NB4 (cell line): Measurements from ENCODE around the gene OR2L13.

Experiments
- MYC ChIP-seq: IDR thresholded peaks from 2 replicates; pipeline ENCODE4 v1.6.1; 2011; ENCODE audit warnings: low read depth, low read length
- POLR2A ChIP-seq: IDR thresholded peaks from 2 replicates; pipeline ENCODE4 v1.6.1; 2011; ENCODE audit warnings: mild to moderate bottlenecking; ENCODE audit not compliant: insufficient read length; ENCODE audit errors: extremely low read depth
- TF ChIP-seq, protein P1 (sequence below): IDR thresholded peaks from one replicate; pipeline ENCODE4 v1.5.1; 2012; ENCODE audit warnings: low read depth, low read length
- TF ChIP-seq, protein P2 (sequence below): IDR thresholded peaks from 2 replicates; pipeline ENCODE4 v1.6.1; 2011; ENCODE audit warnings: low read depth, low read length

DNA sequence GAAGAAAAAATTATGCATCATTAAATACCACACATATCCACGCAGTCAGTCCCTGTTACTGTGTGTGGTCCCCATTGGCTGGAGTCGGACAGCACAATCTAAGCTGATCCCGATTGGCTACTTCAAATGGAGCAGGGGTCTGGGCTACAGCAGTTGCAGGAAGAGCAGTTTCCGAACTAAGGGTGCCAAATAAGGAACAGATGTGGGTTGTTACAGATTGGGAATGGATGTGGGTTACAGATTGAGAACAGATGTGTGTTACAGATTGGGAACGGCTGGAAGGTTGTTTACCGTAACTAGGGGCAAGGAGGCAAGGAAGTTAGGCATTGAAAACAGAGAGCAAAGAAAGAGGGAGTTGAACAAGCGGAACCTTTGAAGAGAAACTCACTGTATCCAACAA, 19.9 kb downstream of the OR2L13 start:
- TF ChIP-seq POLR2A (no peak), MYC (no peak)
- TF ChIP-seq, protein P1, sequence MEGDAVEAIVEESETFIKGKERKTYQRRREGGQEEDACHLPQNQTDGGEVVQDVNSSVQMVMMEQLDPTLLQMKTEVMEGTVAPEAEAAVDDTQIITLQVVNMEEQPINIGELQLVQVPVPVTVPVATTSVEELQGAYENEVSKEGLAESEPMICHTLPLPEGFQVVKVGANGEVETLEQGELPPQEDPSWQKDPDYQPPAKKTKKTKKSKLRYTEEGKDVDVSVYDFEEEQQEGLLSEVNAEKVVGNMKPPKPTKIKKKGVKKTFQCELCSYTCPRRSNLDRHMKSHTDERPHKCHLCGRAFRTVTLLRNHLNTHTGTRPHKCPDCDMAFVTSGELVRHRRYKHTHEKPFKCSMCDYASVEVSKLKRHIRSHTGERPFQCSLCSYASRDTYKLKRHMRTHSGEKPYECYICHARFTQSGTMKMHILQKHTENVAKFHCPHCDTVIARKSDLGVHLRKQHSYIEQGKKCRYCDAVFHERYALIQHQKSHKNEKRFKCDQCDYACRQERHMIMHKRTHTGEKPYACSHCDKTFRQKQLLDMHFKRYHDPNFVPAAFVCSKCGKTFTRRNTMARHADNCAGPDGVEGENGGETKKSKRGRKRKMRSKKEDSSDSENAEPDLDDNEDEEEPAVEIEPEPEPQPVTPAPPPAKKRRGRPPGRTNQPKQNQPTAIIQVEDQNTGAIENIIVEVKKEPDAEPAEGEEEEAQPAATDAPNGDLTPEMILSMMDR = no peak
- TF ChIP-seq, protein P2, sequence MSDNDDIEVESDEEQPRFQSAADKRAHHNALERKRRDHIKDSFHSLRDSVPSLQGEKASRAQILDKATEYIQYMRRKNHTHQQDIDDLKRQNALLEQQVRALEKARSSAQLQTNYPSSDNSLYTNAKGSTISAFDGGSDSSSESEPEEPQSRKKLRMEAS = no peak
